Activated CD8-positive, alpha-beta T cell treated with anti-CD3 and anti-CD28 coated beads for 36 hours (primary cell): ENCODE data around the gene EEPD1. TPM values are rescaled to one million over a fixed set of nuclear protein-coding genes. Genes with fewer than 3 reads are reported as not detected.

Experiments
- ATAC-seq: fragments of 200-7000 bp; cut with Tn5 transposase; one replicate; pipeline ENCODE4 v1.10.0; 2021; ENCODE audit warnings: mild to moderate bottlenecking, moderate library complexity
- CTCF ChIA-PET: fragments of 350-600 bp; sonication (Branson Sonifier 250); formaldehyde crosslinking; loops from one replicate; lab custom pipeline; 2021; ENCODE audit warnings: antibody characterized with exemption; lab: Charles Lee
- POLR2A ChIA-PET: fragments of 350-600 bp; sonication (Branson Sonifier 250); formaldehyde crosslinking; loops from one replicate; lab custom pipeline; 2021; ENCODE audit warnings: antibody characterized with exemption; lab: Charles Lee
- DNase-seq: peaks from one replicate; pipeline ENCODE4 v3.0.0-alpha.2; 2020
- H3K27ac Mint-ChIP-seq: one replicate; pipeline ENCODE4 v1.8.0; 2021; ENCODE audit warnings: mild to moderate bottlenecking, mixed read lengths
- H3K27me3 Mint-ChIP-seq: one replicate; pipeline ENCODE4 v1.8.0; 2021; ENCODE audit warnings: mixed read lengths
- H3K36me3 Mint-ChIP-seq: one replicate; pipeline ENCODE4 v1.8.0; 2021; ENCODE audit warnings: low read depth, mixed read lengths
- H3K4me1 Mint-ChIP-seq: one replicate; pipeline ENCODE4 v1.8.0; 2021; ENCODE audit warnings: low read depth, mixed read lengths
- H3K4me3 Mint-ChIP-seq: one replicate; pipeline ENCODE4 v1.8.0; 2021; ENCODE audit warnings: mild to moderate bottlenecking, moderate library complexity, mixed read lengths
- H3K9me3 Mint-ChIP-seq: one replicate; pipeline ENCODE4 v1.8.0; 2021; ENCODE audit warnings: mixed read lengths
- intact Hi-C: fragments of 100-400 bp; cut with micrococcal nuclease; formaldehyde crosslinking; loops from one replicate; pipeline ENCODE4 v1.10.0; 2022
- total RNA-seq, 2 experiments: library from RNA; stranded (reverse); gene quantifications; one replicate each; pipeline ENCODE4 v1.2.3, GENCODE V29; 2021
- TF ChIP-seq, protein P1 (sequence below): fragments of 200-600 bp; IDR thresholded peaks from one replicate; pipeline ENCODE4 v1.8.0; 2022; ENCODE audit warnings: antibody characterized with exemption, mild to moderate bottlenecking

The EEPD1 gene
- total RNA-seq, 2 experiments from 2014 or later: 0.76 to 0.90 TPM

DNA sequence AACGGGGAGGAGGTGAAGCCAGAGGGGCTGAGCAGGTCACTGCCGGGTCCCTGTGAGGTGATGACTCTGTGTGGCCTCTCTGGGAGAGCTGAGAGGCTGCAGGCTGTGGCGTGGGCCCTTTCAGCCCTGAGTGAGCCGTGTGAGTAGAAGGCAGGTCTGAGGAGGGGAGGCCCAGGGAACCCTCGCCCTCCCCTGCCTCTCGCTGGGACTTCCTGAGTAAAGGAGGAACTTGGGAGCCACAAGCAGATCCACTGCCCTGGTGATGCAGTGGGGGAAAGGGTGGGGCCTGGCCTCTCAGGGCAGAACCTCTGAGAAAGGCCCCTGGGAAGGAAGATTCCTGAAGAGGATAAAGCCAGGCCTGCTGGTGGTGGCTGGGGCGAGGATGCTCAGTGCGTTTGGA, 22.8 kb downstream of the EEPD1 start:
- ATAC-seq (no peak), DNase-seq (no peak)
- H3K4me1 Mint-ChIP-seq: peaks cover 6% of the 10 kb centered on the region
- no peaks in the 10 kb centered on the region for H3K27me3 Mint-ChIP-seq
- TF ChIP-seq, protein P1, sequence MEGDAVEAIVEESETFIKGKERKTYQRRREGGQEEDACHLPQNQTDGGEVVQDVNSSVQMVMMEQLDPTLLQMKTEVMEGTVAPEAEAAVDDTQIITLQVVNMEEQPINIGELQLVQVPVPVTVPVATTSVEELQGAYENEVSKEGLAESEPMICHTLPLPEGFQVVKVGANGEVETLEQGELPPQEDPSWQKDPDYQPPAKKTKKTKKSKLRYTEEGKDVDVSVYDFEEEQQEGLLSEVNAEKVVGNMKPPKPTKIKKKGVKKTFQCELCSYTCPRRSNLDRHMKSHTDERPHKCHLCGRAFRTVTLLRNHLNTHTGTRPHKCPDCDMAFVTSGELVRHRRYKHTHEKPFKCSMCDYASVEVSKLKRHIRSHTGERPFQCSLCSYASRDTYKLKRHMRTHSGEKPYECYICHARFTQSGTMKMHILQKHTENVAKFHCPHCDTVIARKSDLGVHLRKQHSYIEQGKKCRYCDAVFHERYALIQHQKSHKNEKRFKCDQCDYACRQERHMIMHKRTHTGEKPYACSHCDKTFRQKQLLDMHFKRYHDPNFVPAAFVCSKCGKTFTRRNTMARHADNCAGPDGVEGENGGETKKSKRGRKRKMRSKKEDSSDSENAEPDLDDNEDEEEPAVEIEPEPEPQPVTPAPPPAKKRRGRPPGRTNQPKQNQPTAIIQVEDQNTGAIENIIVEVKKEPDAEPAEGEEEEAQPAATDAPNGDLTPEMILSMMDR: no peak
- intact Hi-C loops: no loop called here
- H3K4me3 Mint-ChIP-seq: no peak overlapping the region
- no peak overlapping the region for H3K27ac Mint-ChIP-seq
- H3K36me3 Mint-ChIP-seq: no peaks in the 10 kb centered on the region
- H3K9me3 Mint-ChIP-seq: peaks cover 2% of the 10 kb centered on the region
- ChIA-PET CTCF (interaction anchor here (1.3 kb wide), 1 partner anchor 33 kb away, joined by 3 read pairs; no protein-coding TSS in a partner anchor), POLR2A (no interaction called here)

DNA sequence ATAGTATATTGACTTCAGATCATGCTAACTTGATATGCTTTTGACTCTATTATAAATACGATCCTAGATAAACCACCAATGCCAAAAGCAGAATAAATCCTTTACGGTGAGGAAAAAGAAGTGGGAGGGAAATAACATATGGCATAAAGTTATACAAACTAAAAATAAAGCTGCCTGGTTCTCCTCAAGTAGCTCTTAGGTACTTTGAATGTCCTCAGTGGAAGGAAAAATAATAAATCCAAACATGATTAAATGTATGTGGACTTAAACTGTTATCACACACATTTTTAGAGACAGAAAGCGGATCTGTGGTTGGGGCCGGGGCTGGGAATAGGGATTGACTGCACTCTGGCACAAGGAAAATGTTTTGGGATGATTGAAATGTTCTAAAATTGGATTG, 23.6 kb downstream of the EEPD1 start:
- no peak for DNase-seq
- Mint-ChIP-seq H3K27me3 (no peaks in the 10 kb centered on the region), H3K36me3 (no peaks in the 10 kb centered on the region), H3K9me3 (peaks cover 2% of the 10 kb centered on the region), H3K4me3 (no peak overlapping the region), H3K27ac (no peak overlapping the region), H3K4me1 (peaks cover under 1% of the 10 kb centered on the region)
- TF ChIP-seq, protein P1: no peak
- intact Hi-C loops: no loop called here
- no peak for ATAC-seq
- POLR2A ChIA-PET: no interaction called here
- CTCF ChIA-PET: no interaction called here

DNA sequence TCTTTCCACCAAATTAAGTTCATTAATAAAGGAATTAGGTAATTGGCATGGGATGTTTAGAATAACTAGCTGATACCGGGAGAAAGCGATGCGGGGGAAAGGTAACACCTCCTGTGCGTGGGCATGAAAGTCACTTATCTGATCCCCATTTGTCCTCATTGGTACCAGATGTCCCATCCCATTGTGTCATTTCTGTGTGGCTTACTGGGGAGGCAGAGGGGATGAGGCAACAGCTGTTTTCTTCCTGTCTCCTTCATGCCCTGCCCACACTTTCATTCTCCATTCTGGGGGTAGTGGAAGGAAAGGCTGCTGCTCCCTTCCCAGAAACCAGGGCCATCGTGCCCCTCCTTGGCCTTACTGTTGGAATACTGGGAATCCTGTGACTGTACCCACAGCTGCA, 27.1 kb downstream of the EEPD1 start:
- Mint-ChIP-seq H3K4me3 (no peak overlapping the region), H3K36me3 (no peaks in the 10 kb centered on the region), H3K4me1 (no peaks in the 10 kb centered on the region), H3K27ac (no peak overlapping the region), H3K27me3 (no peaks in the 10 kb centered on the region), H3K9me3 (no peaks in the 10 kb centered on the region)
- ChIA-PET CTCF (no interaction called here), POLR2A (no interaction called here)
- intact Hi-C loops: no loop called here
- no peak for ATAC-seq
- DNase-seq: no peak
- TF ChIP-seq, protein P1: no peak

GRCh38 chr7:36181668-36182067, 28.6 kb downstream of the EEPD1 start:
- ChIA-PET POLR2A (no interaction called here), CTCF (no interaction called here)
- DNase-seq (no peak), ATAC-seq (no peak)
- no peaks in the 10 kb centered on the region for H3K9me3 Mint-ChIP-seq
- H3K27ac Mint-ChIP-seq: no peak overlapping the region
- no peak overlapping the region for H3K4me3 Mint-ChIP-seq
- H3K27me3 Mint-ChIP-seq: no peaks in the 10 kb centered on the region
- H3K36me3 Mint-ChIP-seq: no peaks in the 10 kb centered on the region
- no peaks in the 10 kb centered on the region for H3K4me1 Mint-ChIP-seq
- intact Hi-C loops: no loop called here
- TF ChIP-seq, protein P1: no peak

GRCh38 chr7:36182854-36183604, 30.0 kb downstream of the EEPD1 start:
- no peaks in the 10 kb centered on the region for H3K36me3 Mint-ChIP-seq
- DNase-seq (no peak), ATAC-seq (no peak)
- TF ChIP-seq, protein P1: no peak
- intact Hi-C loops: no loop called here
- H3K4me1 Mint-ChIP-seq: no peaks in the 10 kb centered on the region
- no peaks in the 10 kb centered on the region for H3K9me3 Mint-ChIP-seq
- CTCF ChIA-PET: no interaction called here
- H3K27me3 Mint-ChIP-seq: no peaks in the 10 kb centered on the region
- POLR2A ChIA-PET: interaction anchor here (1.4 kb wide), 1 partner anchor 9 kb away, joined by 3 read pairs; no protein-coding TSS in a partner anchor
- no peak overlapping the region for H3K27ac Mint-ChIP-seq
- no peak overlapping the region for H3K4me3 Mint-ChIP-seq
